ENCODE data around the gene CHST15.

CHST15 gene

GRCh38 chr10:124025660-124026588 lies 67.5 kb downstream of the CHST15 start:
- no peak for DNase-seq

DNA sequence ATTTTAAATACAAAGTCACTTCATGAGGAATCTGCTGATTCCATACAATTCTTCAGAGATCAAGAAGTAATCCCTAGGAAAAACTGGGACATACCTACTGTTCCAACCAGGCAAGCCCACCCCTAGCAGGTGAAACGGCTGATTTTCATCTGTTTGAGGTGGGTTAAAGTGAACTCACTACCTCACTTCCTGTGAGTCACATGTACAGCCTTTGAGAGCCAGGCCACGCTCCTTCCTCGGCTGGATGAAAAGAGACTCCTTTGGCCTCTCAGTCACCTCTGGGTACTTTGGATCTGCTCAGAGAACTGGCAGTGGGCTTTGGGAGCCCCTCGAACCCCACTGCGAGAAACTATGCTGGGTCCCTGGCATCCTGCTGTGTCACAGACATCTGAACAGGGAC lies 68.2 kb downstream of the CHST15 start:
- DNase-seq, result no peak

DNA sequence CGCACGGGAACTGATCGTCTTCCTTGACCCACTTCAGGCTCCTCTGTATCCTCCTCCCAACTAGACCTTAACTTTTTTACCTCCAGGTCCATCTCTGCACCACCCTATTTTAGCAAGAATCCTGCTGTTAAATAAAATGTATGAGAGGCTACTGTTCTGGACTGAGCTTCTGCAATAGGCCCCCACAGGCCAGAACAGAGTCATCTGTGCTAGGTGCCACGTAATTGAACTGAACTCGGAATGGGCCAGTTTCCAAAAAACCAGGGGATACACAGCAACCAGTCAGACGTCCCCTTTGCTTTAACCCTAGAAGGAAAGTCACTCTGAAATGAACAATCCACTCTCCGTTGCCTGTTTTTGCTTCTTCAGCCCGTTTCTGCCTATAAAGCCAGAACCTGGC lies 71.3 kb downstream of the CHST15 start:
- DNase-seq, result no peak

DNA sequence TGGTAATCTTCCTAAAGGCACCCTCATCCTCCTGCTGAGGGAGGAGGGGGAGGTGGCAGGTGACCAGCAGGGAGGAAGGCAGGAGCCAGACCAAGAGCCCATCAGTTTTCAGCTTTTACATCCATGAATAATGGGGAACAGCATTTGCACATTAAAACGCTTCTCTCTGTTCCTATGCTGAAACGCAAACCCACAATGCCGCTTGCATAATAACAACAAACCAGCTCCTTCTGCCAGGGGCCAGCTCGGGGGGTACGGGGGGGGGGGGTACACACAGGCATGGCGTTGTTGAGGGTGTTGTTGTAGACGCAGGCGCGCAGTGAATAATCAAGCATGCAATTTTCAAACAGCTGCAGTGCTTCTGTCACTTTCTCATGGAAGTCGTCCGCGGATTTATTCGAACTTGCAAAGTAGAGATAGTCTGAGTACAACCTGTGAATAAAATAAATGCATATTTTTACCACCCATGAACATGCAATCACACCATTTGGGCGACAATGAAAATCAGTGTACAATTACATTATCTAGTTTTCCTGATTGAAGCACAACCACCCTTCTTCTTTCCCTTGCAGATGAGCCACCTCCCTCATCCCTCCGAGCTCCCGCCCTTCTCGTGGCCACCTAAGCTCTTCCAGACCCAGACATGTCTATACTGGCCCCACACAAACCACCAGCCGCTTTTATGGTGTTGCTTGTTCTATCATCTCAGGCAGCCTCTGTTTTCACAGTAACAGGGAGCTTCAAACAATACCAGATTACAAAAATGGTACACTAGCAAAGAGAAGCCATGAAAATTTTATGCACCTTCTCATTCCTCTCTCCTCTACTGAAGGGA lies 72.2 kb downstream of the CHST15 start:
- no peak for DNase-seq

GRCh38 chr10:124019886-124020797 lies 73.3 kb downstream of the CHST15 start:
- no peak for DNase-seq

GRCh38 chr10:124018886-124019525 lies 74.4 kb downstream of the CHST15 start:
- DNase-seq, result no peak

DNA sequence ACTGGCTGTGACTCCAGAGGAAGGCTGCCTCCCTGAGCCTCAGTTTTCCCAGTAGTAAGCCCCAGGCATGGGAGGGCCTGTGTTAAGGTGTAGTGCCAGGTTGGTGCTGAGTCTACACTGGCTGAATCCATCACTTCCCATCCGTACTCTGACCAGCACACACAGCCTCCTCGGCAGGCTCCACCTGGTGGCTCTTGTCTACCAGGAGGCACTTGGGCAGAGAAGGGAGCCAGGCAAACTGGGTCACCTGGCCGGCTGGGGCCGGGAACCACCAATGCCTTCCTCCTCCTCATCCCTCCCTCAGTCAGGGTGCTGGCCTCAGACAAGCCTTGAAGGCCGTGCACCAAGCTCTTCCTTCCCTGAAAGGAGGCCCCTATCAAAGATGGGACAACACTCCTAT lies 75.7 kb downstream of the CHST15 start:
- DNase-seq, result no peak

- DNase-seq, result no peak
Measured at GRCh38 chr10:124016804-124017375, 76.5 kb downstream of the CHST15 start.

GRCh38 chr10:124015991-124016390 lies 77.4 kb downstream of the CHST15 start:
- no peak for DNase-seq

GRCh38 chr10:124014416-124015154 lies 78.8 kb downstream of the CHST15 start:
- no peak for DNase-seq

DNA sequence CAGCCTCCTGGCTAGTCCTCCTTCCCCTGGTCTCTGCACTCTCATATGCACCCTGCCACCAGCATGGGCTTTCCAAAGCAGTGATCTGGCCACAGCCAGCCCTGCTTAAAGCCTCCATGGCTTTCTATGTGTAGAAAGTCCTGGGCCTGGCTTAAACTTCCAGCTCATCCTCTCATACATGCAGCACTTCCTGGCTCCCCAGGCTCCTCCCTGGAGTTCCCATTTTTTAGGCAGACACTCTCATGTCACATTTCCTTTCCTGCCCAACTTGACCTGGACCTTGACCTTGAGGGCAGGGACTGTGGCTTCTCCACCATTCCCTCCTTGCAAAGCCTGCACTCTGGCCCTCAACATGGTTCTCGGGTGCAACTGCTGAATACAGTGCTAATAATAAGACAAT lies 79.5 kb downstream of the CHST15 start:
- DNase-seq, result no peak

DNA sequence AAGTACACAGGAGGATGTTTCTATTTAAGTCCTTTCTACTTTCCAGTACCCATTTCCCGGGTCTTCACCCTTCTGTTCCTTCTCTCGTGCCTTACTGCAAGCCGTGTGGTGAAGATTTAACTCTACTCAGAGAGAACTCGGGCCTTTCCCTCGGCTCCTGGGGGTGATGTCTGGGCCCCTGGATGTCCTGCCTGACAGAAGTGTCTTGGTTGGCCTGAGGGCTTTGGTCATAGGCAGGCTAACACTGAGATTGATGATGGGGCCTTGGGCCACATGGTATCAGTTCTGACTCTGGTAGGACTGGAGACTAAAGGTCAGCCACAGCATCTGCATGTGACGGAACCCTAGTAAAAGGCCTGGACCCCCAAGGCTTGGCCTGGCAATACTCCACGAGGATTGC lies 80.4 kb downstream of the CHST15 start:
- no peak for DNase-seq

- DNase-seq, result no peak
Measured at GRCh38 chr10:124012583-124012982, 80.8 kb downstream of the CHST15 start.

DNA sequence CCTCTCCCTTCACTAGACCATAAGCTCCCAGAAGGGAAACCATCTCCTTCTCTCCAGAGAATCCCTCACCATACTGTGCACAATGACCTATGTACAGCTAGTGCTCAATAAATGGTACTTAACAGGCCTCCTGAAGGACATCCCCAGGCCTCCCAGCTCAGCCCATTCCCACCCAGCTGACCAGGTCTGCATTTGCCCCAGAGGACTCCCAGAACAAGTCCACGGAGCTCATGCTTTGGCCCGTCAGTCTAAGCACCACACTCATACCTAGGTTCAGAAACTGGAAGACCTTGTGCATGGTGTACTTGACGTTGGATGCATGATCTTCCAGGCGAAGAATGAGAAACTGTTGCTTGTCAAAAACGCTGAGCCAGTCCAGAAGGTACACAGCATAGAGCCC lies 81.3 kb downstream of the CHST15 start:
- DNase-seq, result no peak

DNA sequence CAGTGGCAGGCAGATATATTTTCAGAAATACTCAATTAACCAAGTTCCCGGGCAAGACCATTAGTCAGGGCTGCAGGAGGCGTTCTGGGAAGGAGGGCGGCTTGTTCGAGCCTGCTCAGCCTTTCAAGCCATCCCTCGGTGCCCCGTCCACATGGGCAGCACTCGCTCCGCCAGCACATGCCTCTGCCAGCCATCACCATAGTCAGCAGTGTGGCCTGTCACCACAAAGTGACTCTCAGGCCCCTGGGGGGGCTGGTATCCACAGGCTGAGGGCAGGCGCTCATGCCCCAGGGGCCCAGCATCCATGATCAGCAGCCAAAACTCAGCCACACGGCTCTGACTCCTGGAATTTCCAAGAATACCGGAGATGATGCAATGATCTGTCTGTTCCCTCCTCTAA lies 81.9 kb downstream of the CHST15 start:
- no peak for DNase-seq

DNA sequence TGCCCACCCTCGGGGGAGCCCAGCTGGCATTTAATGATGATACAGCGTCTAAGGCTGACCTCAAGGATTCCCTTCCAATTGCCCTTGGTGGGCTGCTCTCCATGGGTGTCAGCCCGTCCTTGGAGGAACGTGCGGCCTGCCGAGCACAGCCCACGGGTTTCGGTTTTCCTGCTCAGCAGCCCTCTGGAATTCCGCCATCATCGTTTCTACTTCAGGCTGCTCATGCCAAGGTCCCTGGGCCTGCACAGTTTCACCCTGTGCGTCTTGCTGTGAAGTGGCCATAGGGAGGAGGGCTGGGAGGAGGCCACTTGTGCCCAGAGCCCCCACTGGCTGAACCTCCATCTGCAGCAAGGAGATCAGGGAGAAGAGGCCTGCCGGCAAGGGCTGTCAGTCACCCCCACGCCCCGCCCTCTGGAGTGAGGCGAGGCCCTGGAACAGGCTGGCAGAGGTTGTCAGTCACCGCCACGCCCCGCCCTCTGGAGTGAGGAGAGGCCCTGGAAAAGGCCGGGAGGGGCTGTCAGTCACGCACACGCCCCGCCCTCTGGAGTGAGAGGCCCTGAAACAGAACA lies 82.8 kb downstream of the CHST15 start:
- DNase-seq, result no peak

DNA sequence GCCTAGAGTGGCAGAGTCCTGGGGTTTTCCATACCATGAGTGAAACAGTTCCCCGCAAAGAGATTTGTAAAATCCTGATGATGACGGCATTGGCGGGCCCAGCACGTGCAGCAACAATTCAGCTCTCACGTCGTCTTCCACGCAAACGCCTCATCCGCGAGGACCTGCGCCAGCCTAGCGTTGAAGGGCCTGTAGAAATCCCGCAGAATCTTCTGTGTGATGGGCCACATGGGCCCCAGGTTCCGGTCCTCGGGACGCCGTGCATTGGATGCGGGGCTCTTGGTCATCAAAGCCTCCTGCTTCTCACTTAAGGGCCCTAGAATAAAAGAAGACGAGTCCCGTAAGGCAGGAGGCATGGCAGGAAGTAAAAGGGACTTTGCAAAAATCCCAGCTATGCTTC lies 83.4 kb downstream of the CHST15 start:
- DNase-seq, result no peak

DNA sequence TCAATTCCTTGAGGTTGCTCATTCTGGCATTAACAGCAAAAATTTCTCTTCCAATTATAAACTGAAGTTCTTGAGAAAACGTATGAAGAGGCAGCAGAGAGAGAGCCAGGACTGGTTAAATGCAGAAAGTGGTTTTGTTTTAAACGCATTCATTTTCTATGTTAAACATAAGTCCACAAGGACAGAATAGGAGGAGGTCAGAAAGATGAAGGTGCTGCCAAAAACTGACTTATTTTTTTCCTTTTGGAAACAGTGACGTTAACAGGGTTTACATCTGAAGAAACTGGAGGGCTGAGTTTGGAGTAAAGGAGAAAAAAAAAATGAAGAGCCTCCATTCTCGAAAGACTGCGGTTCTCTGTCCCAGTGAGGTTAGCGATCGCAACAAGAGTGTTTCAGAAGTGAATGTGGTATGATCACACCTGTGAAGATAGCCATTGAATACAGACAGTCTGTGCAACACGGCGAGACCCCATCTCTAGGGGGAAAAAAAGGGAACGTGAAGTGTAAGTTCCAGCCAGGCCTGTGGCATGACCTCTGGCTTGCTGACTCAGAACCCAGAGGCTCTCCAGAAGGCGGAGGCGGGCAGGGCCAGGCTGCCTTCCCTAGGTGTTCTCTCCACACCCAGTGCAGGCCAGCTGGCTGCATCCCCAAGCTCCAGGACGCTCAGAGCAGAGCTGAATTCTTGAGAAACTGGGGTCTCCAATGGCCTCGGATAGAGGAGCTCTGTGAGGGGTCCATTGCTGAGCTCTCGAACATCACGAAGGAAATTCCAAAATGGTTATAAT lies 84.0 kb downstream of the CHST15 start:
- DNase-seq, result no peak

DNA sequence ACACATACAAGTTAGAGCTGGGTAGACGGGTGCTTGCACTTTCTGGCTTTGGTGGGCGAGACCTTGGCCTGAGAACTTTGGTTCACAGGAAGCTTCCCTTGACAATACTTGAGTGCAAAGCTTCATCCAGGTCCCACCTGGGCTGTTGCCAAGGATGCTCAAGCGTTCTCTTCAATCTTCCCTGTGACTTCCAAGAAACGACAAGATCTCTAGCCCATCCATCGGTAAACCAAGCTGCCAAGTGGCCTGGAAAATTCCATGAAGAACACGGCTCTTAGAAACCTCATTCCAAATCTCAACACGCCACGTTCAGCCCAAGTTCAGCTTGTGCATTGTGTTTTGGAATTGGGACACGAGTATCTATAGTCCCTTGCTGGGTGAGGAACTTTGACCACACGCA lies 84.7 kb downstream of the CHST15 start:
- no peak for DNase-seq

DNA sequence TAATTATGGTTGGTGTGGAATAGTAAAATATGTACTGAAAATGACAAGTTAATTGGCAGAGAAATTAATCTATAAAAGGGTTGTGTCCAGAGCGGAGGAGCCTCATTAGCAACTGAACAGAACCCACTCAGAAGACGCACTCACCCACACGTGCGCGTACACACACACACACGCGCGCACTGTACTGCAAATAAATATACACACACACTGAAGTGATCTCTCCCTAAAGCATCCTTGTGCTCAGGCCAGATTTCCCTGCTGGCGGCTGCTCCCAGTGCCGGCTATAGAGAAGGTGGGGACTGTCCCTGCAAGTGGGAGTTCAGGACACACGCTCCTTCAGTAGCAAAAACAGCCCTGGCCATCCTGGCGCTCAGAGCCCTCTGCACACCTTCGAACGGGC lies 85.2 kb downstream of the CHST15 start:
- DNase-seq, result no peak
